HG03060 (cell line): Measurements from ENCODE around the gene PCDHB7.
"Not testable (repeated sequence)": the region's sequence is repeated elsewhere in the genome, so short reads cannot be mapped to it uniquely, and the experiment has no call there.

ENCODE experiments used
- ATAC-seq: cut with Tn5 transposase; IDR thresholded peaks from one replicate; pipeline ENCODE4 v1.9.1; 2021; ENCODE audit warnings: low read depth, moderate number of reproducible peaks; ENCODE audit not compliant: unreplicated experiment

The PCDHB7 gene

GRCh38 chr5:141216035-141216434 is 43.6 kb downstream of the PCDHB7 start:
- ATAC-seq = not testable (repeated sequence)

- no peak for ATAC-seq
These were observed 50.8 kb downstream of the PCDHB7 start, which contains the start of gene PCDHB14 for GRCh38 chr5:141223112-141223783. TSS of gene PCDHB14 (plus strand) at chr5:141223343. CDS start at chr5:141223506, 163 bp downstream.

- ATAC-seq = not testable (repeated sequence)
These were observed 52.4 kb downstream of the PCDHB7 start for GRCh38 chr5:141224844-141225243.

GRCh38 chr5:141225421-141225820 is 53.0 kb downstream of the PCDHB7 start:
- ATAC-seq = not testable (repeated sequence)
